KOPT-K1 (cell line): ENCODE data around the gene RBM47.

Source experiments
- H3K27ac ChIP-seq: fragments of 200-600 bp; sonication (generic); 2 replicates; pipeline ENCODE4 v1.5.1; 2016; ENCODE audit warnings: antibody characterized with exemption, mild to moderate bottlenecking, low read depth, low read length; ENCODE audit not compliant: poor library complexity, severe bottlenecking
- H3K36me3 ChIP-seq: fragments of 200-600 bp; sonication (generic); 2 replicates; pipeline ENCODE4 v1.5.1; 2017; ENCODE audit warnings: antibody characterized with exemption, mild to moderate bottlenecking, low read length, moderate library complexity; ENCODE audit not compliant: insufficient read depth
- H3K9me3 ChIP-seq: fragments of 200-600 bp; sonication (generic); 2 replicates; pipeline ENCODE4 v1.5.1; 2017; ENCODE audit warnings: antibody characterized with exemption, low read length, mild to moderate bottlenecking; ENCODE audit not compliant: insufficient read depth, poor library complexity, severe bottlenecking

RBM47 gene

GRCh38 chr4:40490481-40490880 is 139.2 kb downstream of the RBM47 start:
- Histone ChIP-seq H3K36me3 (no peaks in the 10 kb centered on the region), H3K9me3 (no peaks in the 10 kb centered on the region), H3K27ac (no peak overlapping the region)

GRCh38 chr4:40489961-40490360 is 139.7 kb downstream of the RBM47 start:
- no peak overlapping the region for H3K27ac ChIP-seq
- H3K9me3 ChIP-seq: no peaks in the 10 kb centered on the region

GRCh38 chr4:40486534-40486933 is 143.1 kb downstream of the RBM47 start:
- Histone ChIP-seq H3K27ac (no peak overlapping the region), H3K36me3 (no peaks in the 10 kb centered on the region), H3K9me3 (no peaks in the 10 kb centered on the region)

More at GRCh38 chr4:40489961-40490360, 139.7 kb downstream of the RBM47 start:
- H3K36me3 ChIP-seq: no peaks in the 10 kb centered on the region

- no peaks in the 10 kb centered on the region for H3K36me3 ChIP-seq
- H3K9me3 ChIP-seq: no peaks in the 10 kb centered on the region
- H3K27ac ChIP-seq: no peak overlapping the region
Measured at GRCh38 chr4:40484346-40485090, 145.1 kb downstream of the RBM47 start.

- no peak overlapping the region for H3K27ac ChIP-seq
- H3K36me3 ChIP-seq: no peaks in the 10 kb centered on the region
- H3K9me3 ChIP-seq: no peaks in the 10 kb centered on the region
Measured at GRCh38 chr4:40482985-40483647, 146.5 kb downstream of the RBM47 start.

- H3K27ac ChIP-seq: no peak overlapping the region
- no peaks in the 10 kb centered on the region for H3K9me3 ChIP-seq
- no peaks in the 10 kb centered on the region for H3K36me3 ChIP-seq
Measured at GRCh38 chr4:40481977-40482376, 147.7 kb downstream of the RBM47 start.

GRCh38 chr4:40480291-40480690 is 149.4 kb downstream of the RBM47 start:
- Histone ChIP-seq H3K9me3 (no peaks in the 10 kb centered on the region), H3K36me3 (no peaks in the 10 kb centered on the region), H3K27ac (no peak overlapping the region)

- Histone ChIP-seq H3K27ac (no peak overlapping the region), H3K36me3 (no peaks in the 10 kb centered on the region), H3K9me3 (no peaks in the 10 kb centered on the region)
Measured at GRCh38 chr4:40479378-40479777, 150.3 kb downstream of the RBM47 start.

- Histone ChIP-seq H3K9me3 (no peaks in the 10 kb centered on the region), H3K36me3 (no peaks in the 10 kb centered on the region), H3K27ac (no peak overlapping the region)
Measured at GRCh38 chr4:40475609-40476008, 154.1 kb downstream of the RBM47 start.

- Histone ChIP-seq H3K36me3 (no peaks in the 10 kb centered on the region), H3K27ac (no peak overlapping the region), H3K9me3 (no peaks in the 10 kb centered on the region)
Measured at GRCh38 chr4:40473578-40474388, 155.9 kb downstream of the RBM47 start.

GRCh38 chr4:40471923-40472322 is 157.7 kb downstream of the RBM47 start:
- H3K36me3 ChIP-seq: no peaks in the 10 kb centered on the region
- no peak overlapping the region for H3K27ac ChIP-seq
- no peaks in the 10 kb centered on the region for H3K9me3 ChIP-seq

- no peaks in the 10 kb centered on the region for H3K9me3 ChIP-seq
- no peak overlapping the region for H3K27ac ChIP-seq
- no peaks in the 10 kb centered on the region for H3K36me3 ChIP-seq
Measured at GRCh38 chr4:40466789-40467188, 162.9 kb downstream of the RBM47 start.

- Histone ChIP-seq H3K27ac (no peak overlapping the region), H3K36me3 (no peaks in the 10 kb centered on the region), H3K9me3 (no peaks in the 10 kb centered on the region)
Measured at GRCh38 chr4:40462326-40462725, 167.3 kb downstream of the RBM47 start.

GRCh38 chr4:40461879-40462278 is 167.8 kb downstream of the RBM47 start:
- Histone ChIP-seq H3K9me3 (no peaks in the 10 kb centered on the region), H3K27ac (no peak overlapping the region), H3K36me3 (no peaks in the 10 kb centered on the region)

- no peak overlapping the region for H3K27ac ChIP-seq
- no peaks in the 10 kb centered on the region for H3K36me3 ChIP-seq
- no peaks in the 10 kb centered on the region for H3K9me3 ChIP-seq
Measured at GRCh38 chr4:40461062-40461461, 168.6 kb downstream of the RBM47 start.
